Effector CD4-positive, alpha-beta T cell (primary cell): ENCODE results near the gene NOTCH1.

ENCODE experiments used
- DNase-seq: peaks from one replicate; pipeline ENCODE4 v3.0.0-alpha.2; 2020

NOTCH1 gene

GRCh38 chr9:136531186-136531903 lies 14.5 kb downstream of the NOTCH1 start:
- no peak for DNase-seq

GRCh38 chr9:136530461-136531089 lies 15.3 kb downstream of the NOTCH1 start:
- DNase-seq = no peak

- no peak for DNase-seq
These were observed 16.1 kb downstream of the NOTCH1 start for GRCh38 chr9:136529516-136530460.

GRCh38 chr9:136528716-136529341 lies 17.0 kb downstream of the NOTCH1 start:
- no peak for DNase-seq

GRCh38 chr9:136527721-136528710 lies 17.8 kb downstream of the NOTCH1 start:
- no peak for DNase-seq

GRCh38 chr9:136527131-136527530 lies 18.7 kb downstream of the NOTCH1 start:
- DNase-seq = no peak

GRCh38 chr9:136526625-136527066 lies 19.2 kb downstream of the NOTCH1 start:
- DNase-seq = no peak

GRCh38 chr9:136525841-136526499 lies 19.9 kb downstream of the NOTCH1 start:
- DNase-seq = no peak

- no peak for DNase-seq
These were observed 20.6 kb downstream of the NOTCH1 start for GRCh38 chr9:136525207-136525606.

- no peak for DNase-seq
These were observed 23.3 kb downstream of the NOTCH1 start for GRCh38 chr9:136522314-136523237.

- DNase-seq = no peak
These were observed 24.3 kb downstream of the NOTCH1 start for GRCh38 chr9:136521537-136521936.

GRCh38 chr9:136520053-136520540 lies 25.8 kb downstream of the NOTCH1 start:
- no peak for DNase-seq

- DNase-seq = no peak
These were observed 26.4 kb downstream of the NOTCH1 start for GRCh38 chr9:136519263-136520052.

GRCh38 chr9:136518623-136519022 lies 27.2 kb downstream of the NOTCH1 start:
- DNase-seq = no peak

GRCh38 chr9:136517950-136518349 lies 27.9 kb downstream of the NOTCH1 start:
- DNase-seq = no peak

GRCh38 chr9:136517012-136517743 lies 28.7 kb downstream of the NOTCH1 start:
- DNase-seq = no peak

GRCh38 chr9:136516191-136516654 lies 29.6 kb downstream of the NOTCH1 start:
- DNase-seq = no peak

- no peak for DNase-seq
These were observed 30.6 kb downstream of the NOTCH1 start for GRCh38 chr9:136515276-136515675.
